ENCODE measurements around the gene BANK1. TPM values are rescaled to one million over a fixed set of nuclear protein-coding genes. Genes with fewer than 3 reads are reported as not detected.

BANK1 gene
- total RNA-seq, 1 experiment from 2014 or later = not detected

GRCh38 chr4:101969965-101970364 lies 179.4 kb downstream of the BANK1 start:
- no peaks in the 10 kb centered on the region for H3K9me3 Mint-ChIP-seq (ENCODE audit: unreplicated experiment)
- no peak for TF ChIP-seq CTCF (IDR thresholded peaks at IDR 0.05; ENCODE audit: unreplicated experiment)
- ChIA-PET POLR2A (no interaction called here), CTCF (no interaction called here)
- H3K4me3 Mint-ChIP-seq (ENCODE audit: unreplicated experiment) = no peak overlapping the region
- H3K36me3 Mint-ChIP-seq (ENCODE audit: insufficient read depth, unreplicated experiment) = no peaks in the 10 kb centered on the region
- H3K27me3 Mint-ChIP-seq (ENCODE audit: insufficient read depth, unreplicated experiment) = no peaks in the 10 kb centered on the region
- H3K4me1 Mint-ChIP-seq (ENCODE audit: insufficient read depth, unreplicated experiment) = peaks cover 5% of the 10 kb centered on the region
- no peak overlapping the region for H3K27ac Mint-ChIP-seq (ENCODE audit: low read depth, unreplicated experiment)
- DNase-seq (ENCODE audit: unreplicated experiment) = no peak
- intact Hi-C loops (cut with micrococcal nuclease) = no loop called here
- no TSS peak for BruUV-seq (replicated peaks)

- no peaks in the 10 kb centered on the region for H3K9me3 Mint-ChIP-seq (ENCODE audit: unreplicated experiment)
- BruUV-seq (replicated peaks) = no TSS peak
- DNase-seq (ENCODE audit: unreplicated experiment) = no peak
- no peak overlapping the region for H3K4me3 Mint-ChIP-seq (ENCODE audit: unreplicated experiment)
- no peak overlapping the region for H3K27ac Mint-ChIP-seq (ENCODE audit: low read depth, unreplicated experiment)
- H3K27me3 Mint-ChIP-seq (ENCODE audit: insufficient read depth, unreplicated experiment) = no peaks in the 10 kb centered on the region
- H3K4me1 Mint-ChIP-seq (ENCODE audit: insufficient read depth, unreplicated experiment) = peaks cover 5% of the 10 kb centered on the region
- intact Hi-C loops (cut with micrococcal nuclease) = no loop called here
- no peaks in the 10 kb centered on the region for H3K36me3 Mint-ChIP-seq (ENCODE audit: insufficient read depth, unreplicated experiment)
- TF ChIP-seq CTCF (IDR thresholded peaks at IDR 0.05; ENCODE audit: unreplicated experiment) = no peak
- POLR2A ChIA-PET = no interaction called here
- CTCF ChIA-PET = interaction anchor here (0.5 kb wide), 1 partner anchor 1130 kb away, joined by 5 read pairs; no protein-coding TSS in a partner anchor
Measured at GRCh38 chr4:101970547-101971155, 180.1 kb downstream of the BANK1 start.

GRCh38 chr4:101972791-101973190 lies 182.3 kb downstream of the BANK1 start:
- Mint-ChIP-seq H3K36me3 (ENCODE audit: insufficient read depth, unreplicated experiment) (no peaks in the 10 kb centered on the region), H3K27ac (ENCODE audit: low read depth, unreplicated experiment) (no peak overlapping the region), H3K9me3 (ENCODE audit: unreplicated experiment) (no peaks in the 10 kb centered on the region), H3K4me3 (ENCODE audit: unreplicated experiment) (no peak overlapping the region), H3K27me3 (ENCODE audit: insufficient read depth, unreplicated experiment) (no peaks in the 10 kb centered on the region), H3K4me1 (ENCODE audit: insufficient read depth, unreplicated experiment) (peaks cover 12% of the 10 kb centered on the region)
- no TSS peak for BruUV-seq (replicated peaks)
- no peak for DNase-seq (ENCODE audit: unreplicated experiment)
- POLR2A ChIA-PET = interaction anchor here (0.9 kb wide), 1 partner anchor 15 kb away, joined by 3 read pairs; no protein-coding TSS in a partner anchor
- no peak for TF ChIP-seq CTCF (IDR thresholded peaks at IDR 0.05; ENCODE audit: unreplicated experiment)
- intact Hi-C loops (cut with micrococcal nuclease) = no loop called here
- CTCF ChIA-PET = interaction anchor here (0.5 to 0.8 kb wide), 2 partner anchors 345 to 1877 kb away, joined by 3 to 5 read pairs; no protein-coding TSS in a partner anchor

GRCh38 chr4:101973361-101973760 lies 182.8 kb downstream of the BANK1 start:
- Mint-ChIP-seq H3K4me3 (ENCODE audit: unreplicated experiment) (no peak overlapping the region), H3K27me3 (ENCODE audit: insufficient read depth, unreplicated experiment) (no peaks in the 10 kb centered on the region), H3K4me1 (ENCODE audit: insufficient read depth, unreplicated experiment) (peaks cover 8% of the 10 kb centered on the region), H3K27ac (ENCODE audit: low read depth, unreplicated experiment) (no peak overlapping the region), H3K9me3 (ENCODE audit: unreplicated experiment) (no peaks in the 10 kb centered on the region), H3K36me3 (ENCODE audit: insufficient read depth, unreplicated experiment) (no peaks in the 10 kb centered on the region)
- no peak for TF ChIP-seq CTCF (IDR thresholded peaks at IDR 0.05; ENCODE audit: unreplicated experiment)
- ChIA-PET CTCF (interaction anchor here (0.8 kb wide), 1 partner anchor 1878 kb away, joined by 3 read pairs; no protein-coding TSS in a partner anchor), POLR2A (no interaction called here)
- no peak for DNase-seq (ENCODE audit: unreplicated experiment)
- intact Hi-C loops (cut with micrococcal nuclease) = no loop called here
- no TSS peak for BruUV-seq (replicated peaks)
